Medulla oblongata (tissue), 1 donor: ENCODE data around the gene TRPM2.
A peak's percentile ranks its signal among the peaks of the same experiment; 100 is the strongest.

Experiments used
- DNase-seq: peaks from one replicate; pipeline ENCODE4 v3.0.0-alpha.2; 2015; ENCODE audit errors: extremely low spot score

The TRPM2 gene

DNA sequence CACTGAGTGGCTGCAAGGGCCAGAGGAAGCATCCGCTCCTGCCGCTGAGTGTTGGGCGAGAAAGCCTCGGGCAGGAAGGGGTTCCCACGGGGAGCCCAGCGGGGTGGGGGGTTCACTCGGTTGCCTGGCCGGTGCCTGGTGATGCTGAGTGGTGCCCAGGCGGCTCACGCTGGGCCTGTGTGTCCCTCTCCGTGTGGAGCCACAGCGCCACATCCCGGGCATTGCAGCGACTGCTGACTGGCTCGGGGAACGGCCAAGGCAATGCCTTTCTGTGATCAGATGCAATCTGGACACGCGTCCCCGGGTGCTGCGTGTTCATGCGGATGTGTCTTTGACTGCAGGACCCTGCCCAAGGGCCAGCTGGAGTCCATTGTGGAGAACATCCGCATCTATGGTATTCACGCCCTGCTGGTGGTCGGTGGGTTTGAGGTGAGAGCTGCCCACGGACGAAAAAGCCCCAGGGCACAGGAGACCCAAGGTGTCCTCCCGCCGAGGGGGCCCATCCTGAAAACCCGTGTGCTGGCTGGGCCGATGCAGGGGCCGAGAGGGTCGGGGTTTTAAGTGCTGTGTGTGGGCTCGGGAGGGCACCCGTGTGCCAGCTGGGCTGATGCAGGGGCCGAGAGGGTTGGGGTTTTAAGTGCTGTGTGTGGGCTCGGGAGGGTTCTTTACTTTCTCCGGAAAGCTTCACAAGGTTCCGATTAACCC, 30.6 kb upstream of the TRPM2 start:
- peak; percentile 49 for DNase-seq

DNA sequence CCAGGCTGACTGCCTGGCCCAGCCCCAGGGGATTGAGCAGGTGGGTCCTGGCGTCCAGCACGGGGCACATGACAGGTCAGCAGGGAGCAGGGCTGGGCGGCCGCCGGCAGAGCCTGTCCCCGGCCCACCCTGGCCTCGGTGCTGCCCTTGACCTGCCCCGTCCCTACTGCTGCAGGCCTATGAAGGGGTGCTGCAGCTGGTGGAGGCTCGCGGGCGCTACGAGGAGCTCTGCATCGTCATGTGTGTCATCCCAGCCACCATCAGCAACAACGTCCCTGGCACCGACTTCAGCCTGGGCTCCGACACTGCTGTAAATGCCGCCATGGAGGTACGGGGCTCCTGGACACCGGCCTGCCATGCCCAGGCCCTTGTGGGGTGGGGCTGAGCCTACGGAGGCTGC, 29.8 kb upstream of the TRPM2 start:
- DNase-seq: no peak

DNA sequence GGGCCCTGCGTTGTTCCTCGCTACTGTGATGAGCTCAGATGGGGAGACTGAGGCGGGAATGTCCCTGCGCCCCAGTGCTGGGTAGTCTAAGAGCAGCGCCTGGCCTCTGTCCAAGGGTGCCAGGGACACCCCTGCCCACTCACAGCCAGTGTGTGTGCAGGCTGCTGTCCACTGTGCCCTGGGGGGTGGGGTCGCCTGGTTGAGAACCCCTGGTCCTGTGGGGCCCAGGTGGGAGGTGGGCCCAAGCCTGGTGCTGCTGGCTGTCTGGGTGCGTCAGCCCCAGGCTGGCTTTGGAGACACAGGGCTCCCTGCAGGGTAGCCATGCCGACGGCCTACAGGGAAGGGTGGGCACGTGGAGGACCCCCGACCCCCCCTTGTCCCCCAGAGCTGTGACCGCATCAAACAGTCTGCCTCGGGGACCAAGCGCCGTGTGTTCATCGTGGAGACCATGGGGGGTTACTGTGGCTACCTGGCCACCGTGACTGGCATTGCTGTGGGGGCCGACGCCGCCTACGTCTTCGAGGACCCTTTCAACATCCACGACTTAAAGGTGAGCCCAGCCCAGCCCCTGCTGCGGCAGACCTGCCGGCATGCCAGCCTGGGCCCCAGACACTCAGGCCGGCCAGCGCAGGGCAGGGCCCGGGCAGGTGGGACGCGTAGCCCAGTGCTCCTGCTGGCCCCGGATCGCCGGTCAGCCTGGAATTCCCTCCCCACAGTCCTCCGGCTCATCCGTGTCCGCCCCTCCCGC, 29.1 kb upstream of the TRPM2 start:
- DNase-seq: no peak

GRCh38 chr21:44324854-44325107, 28.6 kb upstream of the TRPM2 start:
- no peak for DNase-seq

GRCh38 chr21:44325386-44326271, 27.8 kb upstream of the TRPM2 start:
- no peak for DNase-seq

GRCh38 chr21:44326272-44326647, 27.2 kb upstream of the TRPM2 start:
- DNase-seq: no peak

DNA sequence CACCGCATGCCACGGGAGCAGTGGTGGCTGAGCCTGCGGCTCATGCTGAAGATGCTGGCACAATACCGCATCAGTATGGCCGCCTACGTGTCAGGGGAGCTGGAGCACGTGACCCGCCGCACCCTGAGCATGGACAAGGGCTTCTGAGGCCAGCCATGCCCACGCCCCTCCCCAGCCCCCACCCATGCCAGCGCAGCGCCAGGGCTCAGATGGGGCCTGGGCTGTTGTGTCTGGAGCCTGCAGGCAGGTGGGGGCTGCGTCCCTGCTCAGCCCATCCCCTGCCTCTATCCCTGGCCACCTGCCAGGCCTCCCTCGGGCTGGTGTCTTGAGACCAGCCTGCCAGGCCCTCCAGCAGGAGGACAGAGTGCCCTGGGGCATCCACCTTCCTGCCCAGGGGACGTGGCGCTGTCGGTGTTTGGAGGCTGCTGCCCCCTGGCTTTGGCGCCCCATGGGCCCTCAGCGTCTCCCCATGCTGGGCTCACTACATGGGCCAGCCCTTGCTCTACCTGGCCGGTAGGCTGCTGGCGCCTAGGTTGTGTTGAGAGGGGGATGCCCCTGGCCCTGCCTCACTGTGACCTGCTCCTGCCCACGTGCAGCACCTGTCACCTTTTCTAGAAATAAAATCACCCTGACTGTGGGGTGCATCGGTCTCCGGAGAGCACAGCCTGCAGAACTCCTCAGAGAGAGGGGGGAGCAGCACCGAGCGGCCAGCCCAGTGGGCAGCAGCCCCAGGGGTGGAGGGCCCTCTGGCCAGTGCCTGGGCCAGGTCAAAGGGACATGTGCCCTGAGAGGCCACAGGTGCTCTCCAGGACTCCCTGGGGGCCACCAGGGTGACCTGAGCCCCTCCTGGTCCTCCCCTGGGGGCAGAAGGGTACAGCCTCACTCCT, 26.5 kb upstream of the TRPM2 start:
- DNase-seq: no peak

DNA sequence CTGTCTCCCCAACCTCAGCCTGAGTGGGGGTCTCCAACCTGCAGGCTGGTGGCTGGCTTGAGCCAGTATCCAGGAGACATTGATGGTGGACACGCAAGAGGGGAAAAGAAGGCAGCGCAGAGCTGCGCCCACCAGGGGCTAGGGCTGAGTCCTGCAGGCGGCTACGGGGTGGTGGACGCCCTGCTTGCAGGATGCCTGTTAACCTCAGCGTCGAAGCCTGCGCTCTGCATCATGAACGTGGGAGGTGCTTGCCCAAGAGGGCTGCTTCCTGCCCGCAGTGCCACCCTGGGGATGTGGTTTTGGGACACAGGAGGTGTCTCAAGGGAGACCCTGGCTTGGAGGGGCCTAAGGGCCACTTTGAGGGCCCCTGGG, 25.8 kb upstream of the TRPM2 start:
- no peak for DNase-seq

DNA sequence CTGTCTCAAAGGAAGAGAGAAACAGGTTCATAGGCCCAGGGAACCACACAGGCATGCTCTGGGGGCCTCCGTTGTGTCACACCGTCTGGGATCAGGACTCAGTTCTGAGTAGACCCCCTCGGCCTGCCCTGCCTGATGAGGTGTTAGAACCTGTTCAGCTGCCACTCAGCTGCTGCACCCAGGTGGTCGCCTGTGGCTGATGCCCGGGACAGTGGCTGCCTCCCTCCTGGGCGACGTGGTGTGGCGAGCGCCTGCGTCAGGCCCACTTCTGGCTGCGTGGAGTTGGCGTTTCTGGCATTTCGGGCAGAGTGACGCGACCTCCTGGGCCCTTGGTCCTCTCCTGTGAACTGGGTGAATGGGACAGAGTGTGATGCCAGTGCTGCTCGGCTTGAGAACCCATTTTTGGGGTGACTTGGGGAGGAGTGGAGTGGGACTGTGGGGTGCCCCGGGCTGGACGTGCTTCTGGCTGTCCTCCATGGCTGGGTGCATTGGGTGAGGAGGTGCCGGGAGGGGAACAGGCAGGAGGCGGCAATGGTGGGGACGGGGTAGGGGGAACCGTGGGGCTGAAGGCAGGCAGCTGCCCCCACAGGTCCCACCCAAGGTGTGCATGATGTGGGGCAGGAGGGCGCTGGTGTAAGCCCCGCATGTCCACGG, 25.1 kb upstream of the TRPM2 start:
- no peak for DNase-seq

GRCh38 chr21:44329086-44329889, 24.1 kb upstream of the TRPM2 start:
- peak; percentile 54 for DNase-seq

DNA sequence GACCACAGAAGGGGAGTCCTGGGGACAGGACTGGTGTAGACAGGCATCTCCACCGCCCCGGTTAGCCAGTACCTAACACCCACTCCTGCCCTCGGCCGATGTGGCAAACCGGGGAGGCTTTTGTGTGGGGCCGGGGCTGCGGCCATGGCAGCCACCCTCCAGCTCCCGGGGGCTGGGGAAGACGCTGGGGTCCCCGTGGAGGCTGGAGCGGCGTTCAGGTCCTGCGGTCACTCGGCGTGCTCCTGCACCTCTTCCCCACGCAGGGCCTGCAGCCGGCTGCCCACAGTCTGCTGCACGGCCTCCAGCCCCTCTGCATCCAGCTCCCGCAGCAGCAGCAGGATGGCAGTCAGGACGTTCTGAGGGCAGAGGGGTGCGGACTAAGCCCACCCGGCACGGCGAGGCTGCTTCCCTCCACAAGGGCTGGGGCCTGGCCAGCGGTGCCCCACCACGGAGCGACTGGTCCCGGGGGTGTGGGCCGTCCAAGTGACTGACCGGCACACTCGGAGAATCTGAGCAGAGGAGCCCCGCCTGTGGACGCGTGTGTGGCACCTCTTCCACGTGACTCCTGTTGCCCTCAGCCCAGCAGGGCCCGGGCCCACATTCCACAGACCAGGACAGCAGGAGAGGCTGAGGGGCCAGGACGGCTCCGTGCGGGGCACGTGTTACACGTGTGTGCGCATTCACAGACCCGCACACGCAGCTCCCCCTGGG, 23.3 kb upstream of the TRPM2 start:
- DNase-seq: no peak

- no peak for DNase-seq
Observed at GRCh38 chr21:44330698-44331097, 22.7 kb upstream of the TRPM2 start.

DNA sequence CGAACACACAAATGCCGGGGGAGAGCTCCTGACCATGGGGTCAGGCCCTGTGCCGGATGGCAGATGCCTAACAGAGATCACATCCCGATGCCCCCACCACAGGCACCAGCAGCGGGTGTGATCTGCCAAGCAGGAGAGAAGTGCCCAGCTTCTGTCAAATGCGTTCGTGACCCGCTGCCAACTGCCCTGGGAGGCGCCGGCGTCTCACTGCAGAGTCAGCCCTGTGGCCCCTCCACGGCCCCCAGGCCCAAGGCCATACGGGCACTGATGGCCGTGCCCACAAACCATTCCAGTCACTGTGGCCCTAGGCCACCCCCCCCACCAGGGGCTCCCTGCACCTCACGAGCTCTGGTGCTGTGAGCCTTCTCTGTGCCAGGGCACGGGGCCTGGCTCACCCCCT, 22.2 kb upstream of the TRPM2 start:
- DNase-seq: no peak

- DNase-seq: no peak
Observed at GRCh38 chr21:44331650-44332307, 21.6 kb upstream of the TRPM2 start.

DNA sequence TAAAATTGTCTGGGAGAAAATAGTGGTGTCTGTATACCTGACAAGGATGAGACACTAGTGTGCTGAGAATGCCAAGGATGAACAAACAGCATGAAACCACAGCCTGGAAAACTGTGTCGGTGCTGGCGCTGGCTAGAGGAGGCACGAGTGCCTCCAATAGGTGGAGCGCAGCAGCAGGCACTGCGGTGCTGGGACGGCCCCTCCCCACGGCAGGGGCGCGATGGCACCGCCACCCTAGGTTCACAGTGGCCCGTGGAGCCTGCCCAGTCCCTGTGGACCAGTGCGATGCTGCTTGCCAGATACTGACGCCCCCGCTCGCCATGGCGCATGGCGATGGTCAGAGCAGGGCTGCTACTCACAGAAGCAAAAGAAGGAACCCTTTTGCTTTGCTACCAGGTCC, 21.0 kb upstream of the TRPM2 start:
- DNase-seq: no peak

GRCh38 chr21:44332965-44333364, 20.5 kb upstream of the TRPM2 start:
- no peak for DNase-seq

- DNase-seq: no peak
Observed at GRCh38 chr21:44333509-44334328, 19.7 kb upstream of the TRPM2 start.

GRCh38 chr21:44334329-44335030, 18.9 kb upstream of the TRPM2 start:
- no peak for DNase-seq
